Activated CD8-positive, alpha-beta T cell treated with anti-CD3 and anti-CD28 coated beads, Interleukin-2, amount 10 ng/mL, durations not matched to agents 7 days and 5 days (primary cell): ENCODE results near the gene SOX14. TPM values are rescaled to one million over a fixed set of nuclear protein-coding genes. Genes with fewer than 3 reads are reported as not detected.
A peak's percentile ranks its signal among the peaks of the same experiment; 100 is the strongest.

Experiments
- ATAC-seq: fragments of 150-1000 bp; cut with Tn5 transposase; one replicate; pipeline ENCODE4 v1.10.0; 2021; ENCODE audit warnings: moderate library complexity
- CTCF ChIA-PET: fragments of 350-600 bp; sonication (Branson Sonifier 250); formaldehyde crosslinking; loops from one replicate; lab custom pipeline; 2021; ENCODE audit warnings: antibody characterized with exemption; lab: Charles Lee
- POLR2A ChIA-PET: fragments of 350-600 bp; sonication (Branson Sonifier 250); formaldehyde crosslinking; loops from one replicate; lab custom pipeline; 2021; ENCODE audit warnings: antibody characterized with exemption; lab: Charles Lee
- DNase-seq: peaks from one replicate; pipeline ENCODE4 v3.0.0-alpha.2; 2020
- H3K27ac Mint-ChIP-seq: one replicate; pipeline ENCODE4 v1.8.0; 2021; ENCODE audit warnings: mild to moderate bottlenecking, mixed read lengths
- H3K27me3 Mint-ChIP-seq: one replicate; pipeline ENCODE4 v1.8.0; 2021; ENCODE audit warnings: low read depth, mixed read lengths
- H3K36me3 Mint-ChIP-seq: one replicate; pipeline ENCODE4 v1.8.0; 2021; ENCODE audit warnings: low read depth, mixed read lengths
- H3K4me1 Mint-ChIP-seq: one replicate; pipeline ENCODE4 v1.8.0; 2021; ENCODE audit warnings: low read depth, mixed read lengths
- H3K4me3 Mint-ChIP-seq: one replicate; pipeline ENCODE4 v1.8.0; 2021; ENCODE audit warnings: mild to moderate bottlenecking, mixed read lengths
- H3K9me3 Mint-ChIP-seq: one replicate; pipeline ENCODE4 v1.8.0; 2022; ENCODE audit warnings: mixed read lengths; ENCODE audit not compliant: insufficient read depth
- total RNA-seq, 2 experiments: library from RNA; stranded (reverse); gene quantifications; one replicate each; pipeline ENCODE4 v1.2.3, GENCODE V29; 2021

Gene SOX14
- total RNA-seq = not detected

DNA sequence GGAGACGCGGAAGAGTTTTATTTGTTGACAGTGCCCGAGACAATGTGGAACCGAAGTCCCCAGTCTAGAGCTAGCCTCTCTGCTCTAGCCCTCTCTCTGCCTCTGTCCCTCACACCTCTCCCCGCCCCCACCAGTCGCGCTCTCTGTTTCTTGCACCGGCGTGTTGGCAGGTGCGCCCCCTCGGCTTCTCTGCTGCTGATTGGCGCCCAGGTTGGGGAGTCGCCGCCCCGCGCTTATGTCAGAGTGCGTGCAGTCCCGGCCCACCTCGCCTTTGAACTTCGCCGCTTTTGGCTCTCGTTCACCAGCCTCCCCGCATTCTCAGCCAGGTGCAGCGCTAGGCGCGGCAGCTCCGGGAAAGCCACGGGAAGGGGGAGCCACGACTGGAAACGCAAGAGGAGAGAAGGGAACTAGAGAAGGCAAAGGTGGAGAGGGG is at the start of gene SOX14:
Gene SOX14, plus strand, starts transcription at position 315 of the 433 bp plus-strand sequence. CDS start 470 bp downstream, outside the sequence.
- H3K36me3 Mint-ChIP-seq = peaks cover 13% of the 10 kb centered on the region

DNA sequence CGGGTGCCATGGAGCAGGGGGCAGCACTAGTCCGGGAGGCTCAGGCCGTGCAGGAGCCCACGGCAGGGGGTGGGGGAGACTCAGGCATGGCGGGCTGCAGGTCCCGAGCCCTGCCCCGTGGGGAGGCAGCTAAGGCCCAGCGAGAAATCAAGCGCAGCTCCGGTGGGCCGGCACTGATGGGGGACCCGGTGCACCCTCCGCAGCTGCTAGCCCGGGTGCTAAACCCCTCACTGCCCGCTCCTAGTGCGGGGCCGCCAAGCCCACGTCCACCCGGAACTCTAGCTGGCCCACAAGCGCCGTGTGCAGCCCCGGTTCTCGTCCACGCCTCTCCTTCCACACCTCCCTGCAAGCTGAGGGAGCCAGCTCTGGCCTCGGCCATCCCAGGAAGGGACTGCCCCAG is 49.6 kb upstream of the SOX14 start:
- POLR2A ChIA-PET = no interaction called here
- CTCF ChIA-PET = no interaction called here

More for the DNA sequence above, at the start of gene SOX14:
- Mint-ChIP-seq H3K27me3 (peaks cover 89% of the 10 kb centered on the region), H3K4me3 (peak within 1 kb of the TSS; percentile 18), H3K27ac (no peak within 1 kb of the TSS), H3K9me3 (no peaks in the 10 kb centered on the region), H3K4me1 (peaks cover 9% of the 10 kb centered on the region)
- ChIA-PET CTCF (no interaction called here), POLR2A (no interaction called here)
- DNase-seq (no peak), ATAC-seq (no peak)

GRCh38 chr3:137724240-137724639 is 39.9 kb upstream of the SOX14 start:
- H3K36me3 Mint-ChIP-seq = no peaks in the 10 kb centered on the region
- H3K9me3 Mint-ChIP-seq = no peaks in the 10 kb centered on the region
- ATAC-seq (no peak), DNase-seq (no peak)
- CTCF ChIA-PET = interaction anchor here (0.6 kb wide), 1 partner anchor 15 kb away, joined by 3 read pairs; no protein-coding TSS in a partner anchor
- H3K4me1 Mint-ChIP-seq = no peaks in the 10 kb centered on the region
- H3K27ac Mint-ChIP-seq = no peak overlapping the region
- POLR2A ChIA-PET = no interaction called here
- no peaks in the 10 kb centered on the region for H3K27me3 Mint-ChIP-seq
- no peak overlapping the region for H3K4me3 Mint-ChIP-seq

More for the DNA sequence above, 49.6 kb upstream of the SOX14 start:
- Mint-ChIP-seq H3K4me1 (no peaks in the 10 kb centered on the region), H3K4me3 (no peak overlapping the region), H3K27ac (no peak overlapping the region), H3K36me3 (no peaks in the 10 kb centered on the region), H3K9me3 (no peaks in the 10 kb centered on the region), H3K27me3 (no peaks in the 10 kb centered on the region)
- ATAC-seq (no peak), DNase-seq (no peak)

- Mint-ChIP-seq H3K27ac (no peak overlapping the region), H3K36me3 (no peaks in the 10 kb centered on the region), H3K27me3 (no peaks in the 10 kb centered on the region), H3K4me3 (no peak overlapping the region), H3K4me1 (no peaks in the 10 kb centered on the region), H3K9me3 (no peaks in the 10 kb centered on the region)
- CTCF ChIA-PET = no interaction called here
- DNase-seq = no peak
- ATAC-seq = no peak
- POLR2A ChIA-PET = no interaction called here
These were observed 26.9 kb upstream of the SOX14 start for GRCh38 chr3:137737208-137737607.

DNA sequence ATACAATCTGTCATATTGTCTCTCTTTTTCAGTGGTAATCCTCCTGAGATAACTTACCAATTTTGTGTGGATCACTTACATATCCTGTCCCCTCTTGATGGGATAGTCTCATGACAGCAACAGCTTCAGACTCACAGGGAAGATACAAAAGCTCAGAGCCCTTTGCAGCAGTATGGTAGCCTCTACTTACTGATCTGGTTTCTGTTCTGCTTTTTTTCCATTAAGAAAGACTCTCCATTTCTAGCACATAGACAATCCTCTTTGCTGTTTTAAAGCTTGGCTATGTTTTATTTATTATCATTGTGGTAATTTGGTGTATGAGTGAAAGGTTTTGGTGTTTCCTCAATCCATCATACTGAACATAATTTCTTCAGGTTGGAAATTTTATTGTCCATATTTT is 25.4 kb upstream of the SOX14 start:
- no peaks in the 10 kb centered on the region for H3K4me1 Mint-ChIP-seq
- no peak overlapping the region for H3K4me3 Mint-ChIP-seq
- ChIA-PET CTCF (no interaction called here), POLR2A (no interaction called here)
- no peaks in the 10 kb centered on the region for H3K36me3 Mint-ChIP-seq
- DNase-seq = no peak
- no peaks in the 10 kb centered on the region for H3K9me3 Mint-ChIP-seq
- ATAC-seq = no peak
- H3K27me3 Mint-ChIP-seq = no peaks in the 10 kb centered on the region
- H3K27ac Mint-ChIP-seq = no peak overlapping the region

DNA sequence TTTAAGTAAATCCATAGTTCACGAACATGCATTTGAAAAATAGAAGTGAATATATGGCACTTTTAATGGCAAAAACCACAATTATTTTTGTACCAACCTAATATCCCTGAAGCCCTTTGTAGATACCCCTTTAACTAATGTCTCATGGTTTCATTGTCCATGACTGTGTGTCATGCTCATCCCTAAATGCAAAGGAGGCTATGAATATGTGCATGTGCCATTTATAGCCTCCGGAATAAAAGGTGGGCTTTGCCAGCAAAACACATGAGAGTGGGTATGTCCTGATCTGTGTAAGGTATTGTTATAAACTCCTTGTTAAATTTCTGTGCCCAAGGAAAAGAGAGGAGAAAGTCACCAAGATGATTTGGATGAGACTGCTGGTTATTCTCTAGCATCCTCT is 20.5 kb upstream of the SOX14 start:
- no peaks in the 10 kb centered on the region for H3K9me3 Mint-ChIP-seq
- DNase-seq (no peak), ATAC-seq (no peak)
- ChIA-PET POLR2A (no interaction called here), CTCF (no interaction called here)
- H3K27me3 Mint-ChIP-seq = no peaks in the 10 kb centered on the region
- H3K27ac Mint-ChIP-seq = no peak overlapping the region
- no peaks in the 10 kb centered on the region for H3K4me1 Mint-ChIP-seq
- no peak overlapping the region for H3K4me3 Mint-ChIP-seq
- no peaks in the 10 kb centered on the region for H3K36me3 Mint-ChIP-seq

GRCh38 chr3:137746808-137747207 is 17.3 kb upstream of the SOX14 start:
- ChIA-PET POLR2A (interaction anchor here (0.6 kb wide), 1 partner anchor 608 kb away, joined by 4 read pairs; no protein-coding TSS in a partner anchor), CTCF (no interaction called here)
- ATAC-seq (no peak), DNase-seq (no peak)
- Mint-ChIP-seq H3K27ac (no peak overlapping the region), H3K9me3 (no peaks in the 10 kb centered on the region), H3K36me3 (no peaks in the 10 kb centered on the region), H3K27me3 (no peaks in the 10 kb centered on the region), H3K4me3 (no peak overlapping the region), H3K4me1 (no peaks in the 10 kb centered on the region)

DNA sequence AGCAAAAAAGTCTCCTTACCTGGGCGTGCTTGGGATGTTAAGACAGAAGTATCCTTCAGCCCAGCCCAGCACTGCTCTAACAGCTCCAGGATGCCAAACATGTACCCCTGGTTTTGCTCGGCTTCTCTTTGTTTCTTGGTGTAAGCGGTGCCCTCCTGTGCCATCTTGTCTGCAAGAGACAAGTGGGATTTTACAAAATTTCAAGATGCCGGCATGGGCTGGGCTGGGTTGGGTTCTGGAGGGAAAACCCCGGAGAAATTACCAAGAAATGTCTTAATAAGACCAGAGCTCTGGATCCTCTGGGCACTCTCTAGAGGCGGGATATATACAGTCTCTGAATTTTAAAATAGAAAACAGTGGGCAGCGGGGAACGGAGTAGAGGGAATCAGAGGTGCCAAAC is 4.6 kb upstream of the SOX14 start:
- H3K9me3 Mint-ChIP-seq = peaks cover 7% of the 10 kb centered on the region
- no peak for DNase-seq
- H3K27me3 Mint-ChIP-seq = peaks cover 51% of the 10 kb centered on the region
- H3K4me3 Mint-ChIP-seq = no peak overlapping the region
- CTCF ChIA-PET = no interaction called here
- no peak overlapping the region for H3K27ac Mint-ChIP-seq
- no peak for ATAC-seq
- peaks cover 4% of the 10 kb centered on the region for H3K4me1 Mint-ChIP-seq
- POLR2A ChIA-PET = no interaction called here
- peaks cover under 1% of the 10 kb centered on the region for H3K36me3 Mint-ChIP-seq

DNA sequence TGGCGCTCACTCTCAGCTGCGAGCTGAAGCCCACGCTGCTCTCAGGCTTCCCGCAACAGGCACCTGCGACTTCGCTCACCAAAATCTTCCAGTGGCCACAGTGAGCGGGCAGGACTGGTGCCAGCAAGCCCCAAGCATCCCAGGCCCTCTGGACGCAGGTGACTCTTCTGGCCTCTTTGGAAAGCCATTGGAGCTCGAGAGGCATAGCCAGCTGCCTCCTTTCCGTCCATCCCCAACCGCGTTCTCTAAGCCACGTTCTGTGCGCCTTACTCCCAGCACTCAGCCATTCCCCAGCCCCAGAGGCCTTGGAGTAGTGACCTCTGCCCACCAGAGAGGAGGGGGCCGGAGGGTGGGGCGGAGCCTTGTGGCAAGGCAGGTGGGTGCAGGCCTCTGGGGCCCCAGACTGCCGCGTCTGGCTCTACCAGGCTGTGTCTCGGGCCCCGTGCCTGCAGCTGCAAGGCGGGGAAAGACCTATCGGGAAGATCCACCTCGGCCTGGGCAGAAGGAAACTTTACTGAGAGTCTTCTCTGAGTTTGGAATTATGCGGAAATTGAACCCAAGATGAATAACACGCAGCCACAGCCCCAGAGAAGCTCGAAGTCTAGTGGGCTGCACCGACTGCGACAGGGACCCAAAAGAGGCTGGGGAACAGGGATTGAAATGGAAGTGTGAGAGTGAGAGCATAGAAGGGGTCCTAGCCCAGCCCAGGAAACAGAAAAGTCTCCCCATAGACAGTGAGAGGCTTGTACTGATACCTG is 3.6 kb upstream of the SOX14 start:
- DNase-seq (no peak), ATAC-seq (no peak)
- peaks cover 7% of the 10 kb centered on the region for H3K4me1 Mint-ChIP-seq
- no peak overlapping the region for H3K27ac Mint-ChIP-seq
- ChIA-PET POLR2A (no interaction called here), CTCF (no interaction called here)
- peaks cover 59% of the 10 kb centered on the region for H3K27me3 Mint-ChIP-seq
- no peaks in the 10 kb centered on the region for H3K9me3 Mint-ChIP-seq
- peaks cover 3% of the 10 kb centered on the region for H3K36me3 Mint-ChIP-seq
- no peak overlapping the region for H3K4me3 Mint-ChIP-seq

DNA sequence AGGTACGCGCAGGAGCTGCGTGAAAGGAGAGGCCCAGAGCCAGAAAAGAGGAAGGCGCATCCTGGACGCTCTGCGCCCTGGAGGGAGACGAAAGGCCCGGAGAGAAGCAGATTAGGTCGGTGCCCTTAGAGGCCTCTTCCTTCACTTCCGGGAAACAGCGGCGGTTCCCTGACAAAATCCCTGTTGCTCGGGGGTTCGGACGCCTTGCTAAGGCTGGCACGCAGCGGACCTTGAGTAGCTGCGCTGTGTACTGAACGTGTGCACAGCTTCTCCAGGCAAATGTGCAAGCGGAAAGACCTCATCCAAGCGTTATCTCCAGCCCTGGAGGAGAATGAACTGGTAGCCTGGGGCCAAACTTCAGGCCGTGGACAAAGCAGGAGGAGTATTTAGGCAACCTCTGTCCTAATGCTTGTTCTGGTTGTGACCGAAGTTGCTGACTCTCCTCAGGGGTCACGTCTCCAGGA is 3.0 kb upstream of the SOX14 start:
- DNase-seq = no peak
- no peak overlapping the region for H3K27ac Mint-ChIP-seq
- H3K9me3 Mint-ChIP-seq = no peaks in the 10 kb centered on the region
- ChIA-PET CTCF (no interaction called here), POLR2A (no interaction called here)
- H3K4me3 Mint-ChIP-seq = no peak overlapping the region
- H3K36me3 Mint-ChIP-seq = peaks cover 7% of the 10 kb centered on the region
- H3K27me3 Mint-ChIP-seq = peaks cover 66% of the 10 kb centered on the region
- ATAC-seq = no peak
- peaks cover 9% of the 10 kb centered on the region for H3K4me1 Mint-ChIP-seq

DNA sequence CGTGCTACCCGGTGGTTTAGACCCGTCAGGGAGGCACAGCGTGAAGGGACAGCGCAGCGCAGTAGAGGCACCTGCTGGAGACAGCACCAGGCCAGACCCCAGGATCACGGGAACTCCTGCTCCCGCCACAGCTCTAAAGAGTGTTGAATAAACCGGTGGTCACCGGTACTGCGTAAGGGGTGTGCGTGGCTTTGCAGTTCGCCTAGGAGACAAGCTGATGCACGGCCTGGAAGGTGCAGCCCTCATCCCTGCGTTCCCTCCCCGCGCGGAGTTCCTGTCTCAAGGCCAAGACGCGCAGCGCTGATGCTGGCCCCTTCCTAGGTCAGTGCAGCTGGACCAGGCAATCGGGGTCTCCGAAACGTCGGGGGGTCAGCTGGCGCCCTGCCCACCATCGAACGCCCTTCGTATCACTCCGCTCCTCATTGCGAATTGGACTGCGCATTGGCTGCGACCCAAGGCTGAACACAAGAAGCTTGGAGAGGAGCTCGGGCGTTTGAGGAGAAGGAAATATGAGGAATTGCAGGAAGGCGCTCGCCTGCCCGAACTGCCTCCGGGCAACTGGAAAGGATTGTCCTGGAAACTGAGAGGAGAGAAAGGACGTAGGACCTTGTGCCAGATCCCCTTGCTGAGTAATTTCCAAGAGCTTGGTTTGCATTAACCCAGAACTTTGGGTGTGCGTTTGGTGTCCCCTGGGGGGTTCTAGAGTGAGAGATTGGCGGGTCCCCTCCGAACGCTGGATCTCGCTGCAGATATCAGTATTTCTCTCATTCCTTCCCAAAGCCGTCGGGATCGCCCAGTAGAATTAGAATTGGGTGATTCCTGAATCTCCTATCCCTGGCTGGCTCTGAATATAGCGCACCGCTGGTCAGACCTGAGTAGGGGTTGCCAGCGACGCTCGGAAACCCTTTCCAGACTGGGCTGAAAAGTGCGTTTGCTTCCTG is 2.3 kb upstream of the SOX14 start:
- POLR2A ChIA-PET = no interaction called here
- CTCF ChIA-PET = no interaction called here
- no peak overlapping the region for H3K4me3 Mint-ChIP-seq
- H3K4me1 Mint-ChIP-seq = peaks cover 9% of the 10 kb centered on the region
- no peak for DNase-seq
- H3K27me3 Mint-ChIP-seq = peaks cover 72% of the 10 kb centered on the region
- H3K36me3 Mint-ChIP-seq = peaks cover 11% of the 10 kb centered on the region
- no peak overlapping the region for H3K27ac Mint-ChIP-seq
- H3K9me3 Mint-ChIP-seq = no peaks in the 10 kb centered on the region
- ATAC-seq = no peak
